GM19324 (cell line): ENCODE results near the gene CHMP2A.

Experiments
- ATAC-seq: cut with Tn5 transposase; IDR thresholded peaks from one replicate; pipeline ENCODE4 v1.9.1; 2021; ENCODE audit warnings: mild to moderate bottlenecking, moderate library complexity; ENCODE audit not compliant: unreplicated experiment, low FRiP score

CHMP2A gene

GRCh38 chr19:58556622-58557220 lies 1.8 kb upstream of the CHMP2A start:
- no peak for ATAC-seq

GRCh38 chr19:58555920-58556621 lies 1.2 kb upstream of the CHMP2A start:
- no peak for ATAC-seq

GRCh38 chr19:58555369-58555885 lies 522 bp upstream of the CHMP2A start:
- no peak for ATAC-seq

DNA sequence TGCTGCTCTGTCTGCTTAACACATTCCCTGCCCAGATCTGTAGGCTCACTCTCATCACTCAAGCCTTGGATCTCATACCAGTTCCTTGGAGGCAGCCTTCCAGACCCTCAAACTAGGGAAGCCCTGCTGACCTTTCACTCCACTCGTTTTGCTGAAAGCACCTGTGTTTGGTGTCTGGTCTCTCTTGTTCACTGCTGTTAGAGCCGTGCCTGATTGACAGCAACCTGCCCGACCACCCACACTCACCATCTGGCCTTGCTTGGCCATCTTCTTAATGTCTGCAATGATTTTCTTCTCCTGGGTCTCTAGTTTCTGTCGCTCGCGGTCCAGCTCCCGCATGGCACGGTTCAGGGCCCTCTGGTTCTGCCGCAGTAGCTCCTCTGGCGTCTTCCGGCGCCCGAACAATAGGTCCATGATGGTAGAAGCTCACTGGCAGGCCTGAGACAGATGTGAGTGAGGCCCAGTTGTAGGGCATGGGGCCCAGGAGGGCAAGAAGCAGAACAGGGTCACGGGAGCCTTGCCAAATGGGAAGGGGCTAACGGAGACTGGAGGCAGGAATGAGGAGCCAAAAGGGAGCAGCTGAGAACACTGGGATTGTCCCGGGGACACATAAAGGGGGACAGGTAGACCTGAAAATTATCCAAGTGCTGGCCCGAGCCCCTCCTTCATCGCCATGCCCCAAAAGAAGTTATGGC lies 959 bp downstream of the CHMP2A start:
- ATAC-seq = no peak

DNA sequence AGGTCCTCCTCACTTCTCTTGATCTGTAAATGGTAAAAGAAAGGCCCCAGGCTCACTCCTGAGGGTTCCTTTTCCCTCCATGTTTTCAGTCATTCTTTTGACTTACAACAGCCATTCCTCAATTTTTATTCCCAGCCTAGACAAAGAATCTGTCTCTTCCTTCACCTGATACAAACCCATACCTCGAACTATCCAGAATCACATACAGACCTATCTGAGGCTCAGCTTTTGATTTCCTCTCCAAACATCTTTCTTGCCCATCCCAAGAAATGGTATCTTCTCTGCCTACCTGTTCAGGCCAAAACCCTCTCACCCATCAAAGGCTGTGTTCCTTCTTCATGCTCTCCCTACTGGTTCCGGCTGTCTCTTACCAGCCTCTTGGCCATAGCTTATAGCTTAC lies 2.2 kb downstream of the CHMP2A start:
- ATAC-seq = no peak

GRCh38 chr19:58551577-58552471 lies 3.1 kb downstream of the CHMP2A start:
- ATAC-seq = no peak

GRCh38 chr19:58551123-58551497 lies 3.8 kb downstream of the CHMP2A start:
- ATAC-seq = no peak

- ATAC-seq = no peak
Measured at GRCh38 chr19:58550362-58551122, 4.4 kb downstream of the CHMP2A start.

GRCh38 chr19:58549664-58550361 lies 5.1 kb downstream of the CHMP2A start:
- no peak for ATAC-seq

DNA sequence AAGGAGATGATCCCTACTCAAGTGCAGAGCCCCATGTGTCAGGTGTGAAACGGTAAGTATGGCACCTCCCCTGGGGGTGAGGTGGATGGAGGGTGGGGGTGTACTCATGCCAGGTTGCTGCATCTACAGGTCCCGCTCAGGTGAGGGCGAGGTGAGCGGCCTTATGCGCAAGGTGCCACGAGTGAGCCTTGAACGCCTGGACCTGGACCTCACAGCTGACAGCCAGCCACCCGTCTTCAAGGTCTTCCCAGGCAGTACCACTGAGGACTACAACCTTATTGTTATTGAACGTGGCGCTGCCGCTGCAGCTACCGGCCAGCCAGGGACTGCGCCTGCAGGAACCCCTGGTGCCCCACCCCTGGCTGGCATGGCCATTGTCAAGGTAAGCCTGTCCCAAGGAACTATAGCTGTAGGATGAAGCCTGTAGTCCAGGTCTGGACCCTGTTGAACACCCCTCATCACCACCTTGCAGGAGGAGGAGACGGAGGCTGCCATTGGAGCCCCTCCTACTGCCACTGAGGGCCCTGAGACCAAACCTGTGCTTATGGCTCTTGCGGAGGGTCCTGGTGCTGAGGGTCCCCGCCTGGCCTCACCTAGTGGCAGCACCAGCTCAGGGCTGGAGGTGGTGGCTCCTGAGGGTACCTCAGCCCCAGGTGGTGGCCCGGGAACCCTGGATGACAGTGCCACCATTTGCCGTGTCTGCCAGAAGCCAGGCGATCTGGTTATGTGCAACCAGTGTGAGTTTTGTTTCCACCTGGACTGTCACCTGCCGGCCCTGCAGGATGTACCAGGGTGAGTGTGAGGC lies 5.8 kb downstream of the CHMP2A start:
- ATAC-seq = no peak

DNA sequence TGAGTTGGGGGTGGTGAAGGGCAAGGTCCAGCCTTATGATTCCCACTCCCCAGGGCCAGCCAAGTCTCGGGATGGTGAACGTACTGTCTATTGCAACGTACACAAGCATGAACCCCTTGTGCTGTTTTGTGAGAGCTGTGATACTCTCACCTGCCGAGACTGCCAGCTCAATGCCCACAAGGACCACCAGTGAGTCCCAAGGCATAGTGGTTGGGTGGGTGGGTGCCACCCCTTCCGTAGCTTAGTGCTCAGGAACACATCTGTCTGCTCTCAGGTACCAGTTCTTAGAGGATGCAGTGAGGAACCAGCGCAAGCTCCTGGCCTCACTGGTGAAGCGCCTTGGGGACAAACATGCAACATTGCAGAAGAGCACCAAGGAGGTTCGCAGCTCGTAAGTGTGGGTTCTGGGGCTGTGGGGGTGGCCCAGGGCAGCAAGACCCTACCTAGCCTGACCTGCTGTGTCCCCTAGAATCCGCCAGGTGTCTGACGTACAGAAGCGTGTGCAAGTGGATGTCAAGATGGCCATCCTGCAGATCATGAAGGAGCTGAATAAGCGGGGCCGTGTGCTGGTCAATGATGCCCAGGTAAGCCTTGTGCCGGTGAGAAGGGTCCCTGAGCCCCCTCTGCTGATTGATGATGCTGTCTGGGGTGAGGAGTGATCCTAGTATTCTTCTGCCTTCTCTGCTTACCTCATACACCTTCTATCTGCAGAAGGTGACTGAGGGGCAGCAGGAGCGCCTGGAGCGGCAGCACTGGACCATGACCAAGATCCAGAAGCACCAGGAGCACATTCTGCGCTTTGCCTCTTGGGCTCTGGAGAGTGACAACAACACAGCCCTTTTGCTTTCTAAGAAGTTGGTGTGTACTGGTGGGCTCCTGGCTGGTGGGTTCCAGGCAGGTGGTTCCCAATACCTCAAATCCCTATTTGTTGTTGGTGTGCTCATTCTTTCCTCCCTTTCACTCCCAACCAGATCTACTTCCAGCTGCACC lies 7.3 kb downstream of the CHMP2A start:
- ATAC-seq = no peak

GRCh38 chr19:58546019-58546530 lies 8.8 kb downstream of the CHMP2A start:
- no peak for ATAC-seq

DNA sequence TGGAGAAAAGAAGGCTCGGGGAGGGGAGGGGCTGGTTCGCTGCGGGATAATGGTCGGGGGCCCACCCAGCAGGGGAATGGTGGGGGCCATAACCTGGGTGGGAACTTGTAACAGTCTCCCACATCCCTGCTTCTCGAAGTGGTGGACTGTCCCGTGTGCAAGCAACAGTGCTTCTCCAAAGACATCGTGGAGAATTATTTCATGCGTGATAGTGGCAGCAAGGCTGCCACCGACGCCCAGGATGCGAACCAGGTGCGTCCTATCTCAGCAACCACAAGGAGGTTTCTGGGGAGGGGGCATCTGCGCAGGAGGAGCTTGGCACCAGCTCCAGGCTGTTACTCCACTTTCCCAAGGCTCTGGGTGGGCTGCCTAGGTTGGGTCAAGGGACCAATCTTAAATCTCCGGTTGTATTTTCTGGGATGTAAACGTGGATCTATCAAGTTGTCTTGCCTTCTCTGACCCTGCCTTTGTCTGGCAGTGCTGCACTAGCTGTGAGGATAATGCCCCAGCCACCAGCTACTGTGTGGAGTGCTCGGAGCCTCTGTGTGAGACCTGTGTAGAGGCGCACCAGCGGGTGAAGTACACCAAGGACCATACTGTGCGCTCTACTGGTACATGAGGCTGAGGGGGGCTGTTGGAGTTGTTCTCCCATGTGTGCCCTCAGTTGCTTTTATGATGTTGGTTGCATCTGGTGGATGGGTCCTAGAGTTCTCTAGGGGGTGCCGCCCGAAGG lies 9.5 kb downstream of the CHMP2A start:
- ATAC-seq = no peak

GRCh38 chr19:58544591-58545285 lies 10.2 kb downstream of the CHMP2A start:
- ATAC-seq = peak; percentile 73

DNA sequence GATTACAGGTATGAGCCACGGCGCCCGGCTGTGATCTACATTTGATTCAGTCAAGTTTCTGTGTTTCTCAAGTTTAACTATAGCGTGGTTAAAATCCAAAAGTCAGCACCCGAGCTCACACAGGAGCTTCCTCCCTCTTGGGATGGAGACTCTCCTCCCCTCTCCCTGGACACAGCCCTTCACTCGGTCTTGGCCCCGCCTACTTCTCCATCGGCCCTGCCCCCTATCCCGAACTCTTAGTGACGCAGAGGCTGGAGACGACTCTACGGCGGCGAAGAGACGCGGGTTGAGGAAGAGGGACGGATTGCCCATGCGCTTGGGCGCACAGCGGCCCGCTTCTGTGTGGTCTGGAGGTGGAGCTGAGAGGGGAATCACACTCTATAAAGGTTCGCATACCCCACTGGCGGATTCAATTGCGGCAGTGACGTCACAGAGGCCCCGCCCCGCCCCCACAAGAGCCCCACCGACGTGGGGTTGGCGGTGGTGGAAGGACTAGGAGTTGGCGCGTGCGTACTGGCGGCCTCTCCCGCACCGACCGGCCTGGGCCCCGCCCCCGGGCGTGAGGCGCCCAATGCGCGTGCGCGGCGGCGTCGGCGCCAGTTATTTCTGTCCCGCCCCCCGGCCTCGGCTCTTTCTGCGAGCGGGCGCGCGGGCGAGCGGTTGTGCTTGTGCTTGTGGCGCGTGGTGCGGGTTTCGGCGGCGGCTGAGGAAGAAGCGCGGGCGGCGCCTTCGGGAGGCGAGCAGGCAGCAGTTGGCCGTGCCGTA lies 10.9 kb downstream of the CHMP2A start, which contains the start of gene TRIM28:
Gene TRIM28 (plus strand): TSS at position 239 of the 765 bp plus-strand sequence. CDS start 694 bp downstream, outside the sequence.
- peak; percentile 87 for ATAC-seq
